PFSK-1 (cell line): Measurements from ENCODE around the gene CNPY3.

Experiments
- FOXP2 ChIP-seq: optimal IDR thresholded peaks from 2 replicates; pipeline ENCODE3; 2011; ENCODE audit warnings: borderline replicate concordance, control low read depth, inconsistent platforms; ENCODE audit not compliant: insufficient read depth; ENCODE audit errors: extremely low read length, extremely low read depth
- POLR2AphosphoS5 ChIP-seq: IDR thresholded peaks from 2 replicates; pipeline ENCODE4 v1.6.1; 2012; ENCODE audit warnings: low read depth, mild to moderate bottlenecking, control low read depth, low read length, moderate library complexity
- SIN3A ChIP-seq: IDR thresholded peaks from 2 replicates; pipeline ENCODE4 v1.6.1; 2012; ENCODE audit warnings: mild to moderate bottlenecking, low read length, moderate library complexity, borderline replicate concordance; ENCODE audit not compliant: insufficient read depth
- TAF1 ChIP-seq: IDR thresholded peaks from 2 replicates; pipeline ENCODE4 v1.6.1; 2012; ENCODE audit warnings: low read length, control low read depth, borderline replicate concordance; ENCODE audit not compliant: insufficient read depth
- TF ChIP-seq, protein P1 (sequence below), 2 experiments: IDR thresholded peaks; 2 replicates each; pipeline versions ENCODE4 v1.6.1 to v1.8.0; 2011 to 2012; ENCODE audit warnings: low read depth in 2 of 2, low read length in 2 of 2, control low read depth in 1 of 2, inconsistent platforms in 1 of 2, mild to moderate bottlenecking in 1 of 2, moderate library complexity in 1 of 2; ENCODE audit not compliant: insufficient read depth in 1 of 2

DNA sequence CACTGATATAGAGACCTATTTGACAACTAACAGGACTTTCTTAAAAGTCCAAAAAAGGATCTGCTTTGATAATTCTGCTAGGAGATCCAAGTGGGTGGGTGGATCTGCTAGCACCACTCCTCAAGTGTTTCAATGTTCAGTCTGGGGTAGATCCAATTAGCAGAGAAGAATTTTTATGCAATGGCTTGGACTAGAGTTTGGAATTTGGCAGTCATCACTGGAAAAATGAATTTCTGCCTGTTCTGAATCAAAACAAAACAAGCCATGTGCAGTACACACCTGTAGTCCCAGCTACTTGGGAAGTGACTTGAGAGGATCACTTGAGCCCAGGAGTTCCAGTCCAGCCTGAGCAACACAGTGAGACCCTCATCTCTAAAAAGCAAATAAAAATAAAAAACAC lies 18.7 kb downstream of the CNPY3 start:
- TF ChIP-seq SIN3A: no peak
- TF ChIP-seq, protein P1, sequence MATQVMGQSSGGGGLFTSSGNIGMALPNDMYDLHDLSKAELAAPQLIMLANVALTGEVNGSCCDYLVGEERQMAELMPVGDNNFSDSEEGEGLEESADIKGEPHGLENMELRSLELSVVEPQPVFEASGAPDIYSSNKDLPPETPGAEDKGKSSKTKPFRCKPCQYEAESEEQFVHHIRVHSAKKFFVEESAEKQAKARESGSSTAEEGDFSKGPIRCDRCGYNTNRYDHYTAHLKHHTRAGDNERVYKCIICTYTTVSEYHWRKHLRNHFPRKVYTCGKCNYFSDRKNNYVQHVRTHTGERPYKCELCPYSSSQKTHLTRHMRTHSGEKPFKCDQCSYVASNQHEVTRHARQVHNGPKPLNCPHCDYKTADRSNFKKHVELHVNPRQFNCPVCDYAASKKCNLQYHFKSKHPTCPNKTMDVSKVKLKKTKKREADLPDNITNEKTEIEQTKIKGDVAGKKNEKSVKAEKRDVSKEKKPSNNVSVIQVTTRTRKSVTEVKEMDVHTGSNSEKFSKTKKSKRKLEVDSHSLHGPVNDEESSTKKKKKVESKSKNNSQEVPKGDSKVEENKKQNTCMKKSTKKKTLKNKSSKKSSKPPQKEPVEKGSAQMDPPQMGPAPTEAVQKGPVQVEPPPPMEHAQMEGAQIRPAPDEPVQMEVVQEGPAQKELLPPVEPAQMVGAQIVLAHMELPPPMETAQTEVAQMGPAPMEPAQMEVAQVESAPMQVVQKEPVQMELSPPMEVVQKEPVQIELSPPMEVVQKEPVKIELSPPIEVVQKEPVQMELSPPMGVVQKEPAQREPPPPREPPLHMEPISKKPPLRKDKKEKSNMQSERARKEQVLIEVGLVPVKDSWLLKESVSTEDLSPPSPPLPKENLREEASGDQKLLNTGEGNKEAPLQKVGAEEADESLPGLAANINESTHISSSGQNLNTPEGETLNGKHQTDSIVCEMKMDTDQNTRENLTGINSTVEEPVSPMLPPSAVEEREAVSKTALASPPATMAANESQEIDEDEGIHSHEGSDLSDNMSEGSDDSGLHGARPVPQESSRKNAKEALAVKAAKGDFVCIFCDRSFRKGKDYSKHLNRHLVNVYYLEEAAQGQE (IDR thresholded peaks at IDR 0.05; ENCODE audit: insufficient read depth in 1 of 2, low read depth in 2 of 2, low read length in 2 of 2): no peak
- TF ChIP-seq TAF1: no peak
- no peak for TF ChIP-seq POLR2AphosphoS5
- TF ChIP-seq FOXP2: no peak
